HL-60 (cell line): ENCODE data around the gene MAP2K6.

Experiments used
- POLR2AphosphoS5 ChIP-seq: IDR thresholded peaks from 2 replicates; pipeline ENCODE4 v1.6.1; 2012; ENCODE audit warnings: low read depth
- SPI1 ChIP-seq: IDR thresholded peaks from 2 replicates; pipeline ENCODE4 v1.6.1; 2012; ENCODE audit warnings: low read depth, mild to moderate bottlenecking, borderline replicate concordance
- TF ChIP-seq, protein P1 (sequence below): IDR thresholded peaks from one replicate; pipeline ENCODE4 v1.5.1; 2011; ENCODE audit warnings: low read length, control low read depth, inconsistent platforms; ENCODE audit not compliant: insufficient read depth

DNA sequence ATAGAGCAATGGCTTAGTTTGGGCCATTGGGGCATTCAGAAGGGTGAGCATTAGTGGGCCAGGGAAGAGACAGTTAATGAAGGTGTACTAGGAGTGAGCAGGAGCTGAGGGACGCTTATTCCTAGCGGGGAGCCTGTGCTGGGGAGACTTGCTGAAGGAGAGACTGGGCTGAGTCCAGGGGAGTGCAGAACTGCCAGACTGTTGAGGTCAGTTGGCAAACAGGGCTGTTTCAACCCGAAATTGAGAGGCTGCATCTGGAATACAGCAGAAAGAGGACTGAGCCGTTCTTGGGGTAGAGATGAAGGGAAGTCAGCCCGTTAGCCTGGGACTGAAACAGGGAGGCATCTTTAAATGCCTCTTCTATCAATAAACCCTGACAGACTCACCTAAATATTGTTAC, 33.2 kb downstream of the MAP2K6 start:
- TF ChIP-seq, protein P1, sequence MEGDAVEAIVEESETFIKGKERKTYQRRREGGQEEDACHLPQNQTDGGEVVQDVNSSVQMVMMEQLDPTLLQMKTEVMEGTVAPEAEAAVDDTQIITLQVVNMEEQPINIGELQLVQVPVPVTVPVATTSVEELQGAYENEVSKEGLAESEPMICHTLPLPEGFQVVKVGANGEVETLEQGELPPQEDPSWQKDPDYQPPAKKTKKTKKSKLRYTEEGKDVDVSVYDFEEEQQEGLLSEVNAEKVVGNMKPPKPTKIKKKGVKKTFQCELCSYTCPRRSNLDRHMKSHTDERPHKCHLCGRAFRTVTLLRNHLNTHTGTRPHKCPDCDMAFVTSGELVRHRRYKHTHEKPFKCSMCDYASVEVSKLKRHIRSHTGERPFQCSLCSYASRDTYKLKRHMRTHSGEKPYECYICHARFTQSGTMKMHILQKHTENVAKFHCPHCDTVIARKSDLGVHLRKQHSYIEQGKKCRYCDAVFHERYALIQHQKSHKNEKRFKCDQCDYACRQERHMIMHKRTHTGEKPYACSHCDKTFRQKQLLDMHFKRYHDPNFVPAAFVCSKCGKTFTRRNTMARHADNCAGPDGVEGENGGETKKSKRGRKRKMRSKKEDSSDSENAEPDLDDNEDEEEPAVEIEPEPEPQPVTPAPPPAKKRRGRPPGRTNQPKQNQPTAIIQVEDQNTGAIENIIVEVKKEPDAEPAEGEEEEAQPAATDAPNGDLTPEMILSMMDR = no peak
- TF ChIP-seq POLR2AphosphoS5 (no peak), SPI1 (no peak)
